ENCODE measurements around the gene IL15RA.

The IL15RA gene

DNA sequence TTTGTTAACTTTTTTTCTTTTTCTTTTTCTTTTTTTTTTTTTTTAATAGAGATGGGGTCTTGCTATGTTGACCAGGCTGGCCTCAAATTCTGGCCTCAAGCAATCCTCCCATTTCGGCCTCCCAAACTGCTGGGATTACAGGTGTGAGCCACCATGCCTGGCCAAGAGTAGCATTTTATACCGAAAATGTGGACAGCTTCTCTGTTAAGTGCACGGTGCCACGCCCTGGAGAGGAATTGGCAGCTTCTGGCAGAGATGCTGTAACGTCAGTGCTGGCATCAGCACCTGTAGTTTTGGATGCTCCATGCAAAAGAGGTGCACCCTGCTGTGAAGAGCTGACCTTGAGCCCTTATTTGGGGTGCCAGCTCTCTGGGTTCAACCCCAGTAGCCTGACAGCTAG lies 18.2 kb downstream of the IL15RA start:
- H3K4me2 ChIP-seq (ENCODE audit: low read length): no peak overlapping the region
- no peak overlapping the region for H3K27ac ChIP-seq (ENCODE audit: low read length)
- H3K36me3 ChIP-seq (replicated peaks; ENCODE audit: low read depth, low read length): peaks cover 16% of the 10 kb centered on the region
- no peaks in the 10 kb centered on the region for H4K20me1 ChIP-seq (ENCODE audit: insufficient read depth, low read length)
- H3K4me3 ChIP-seq (ENCODE audit: low read length): no peak overlapping the region
- H2AFZ ChIP-seq (ENCODE audit: low read depth, low read length): no peak overlapping the region
- H3K27me3 ChIP-seq (ENCODE audit: low read depth, low read length): no peaks in the 10 kb centered on the region
- no peaks in the 10 kb centered on the region for H3K79me2 ChIP-seq (ENCODE audit: low read length)
- TF ChIP-seq CTCF (IDR thresholded peaks at IDR 0.05; ENCODE audit: low read depth, low read length) (no peak), EZH2phosphoT487 (IDR thresholded peaks at IDR 0.05; ENCODE audit: low read depth) (no peak)
- H3K9ac ChIP-seq (ENCODE audit: low read length): no peak overlapping the region
- no peaks in the 10 kb centered on the region for H3K4me1 ChIP-seq (ENCODE audit: low read length)
- no peaks in the 10 kb centered on the region for H3K9me3 ChIP-seq (ENCODE audit: insufficient read depth, low read length)

GRCh38 chr10:5958675-5959074 lies 18.7 kb downstream of the IL15RA start:
- no peak overlapping the region for H3K27ac ChIP-seq (ENCODE audit: low read length)
- H3K4me1 ChIP-seq (ENCODE audit: low read length): no peaks in the 10 kb centered on the region
- no peaks in the 10 kb centered on the region for H3K27me3 ChIP-seq (ENCODE audit: low read depth, low read length)
- no peaks in the 10 kb centered on the region for H4K20me1 ChIP-seq (ENCODE audit: insufficient read depth, low read length)
- TF ChIP-seq EZH2phosphoT487 (IDR thresholded peaks at IDR 0.05; ENCODE audit: low read depth): no peak
- no peak for TF ChIP-seq CTCF (IDR thresholded peaks at IDR 0.05; ENCODE audit: low read depth, low read length)
- H3K9ac ChIP-seq (ENCODE audit: low read length): no peak overlapping the region
- H3K36me3 ChIP-seq (replicated peaks; ENCODE audit: low read depth, low read length): peaks cover 16% of the 10 kb centered on the region
- H3K4me2 ChIP-seq (ENCODE audit: low read length): no peak overlapping the region
- no peak overlapping the region for H2AFZ ChIP-seq (ENCODE audit: low read depth, low read length)
- H3K4me3 ChIP-seq (ENCODE audit: low read length): no peak overlapping the region
- H3K79me2 ChIP-seq (ENCODE audit: low read length): no peaks in the 10 kb centered on the region
- H3K9me3 ChIP-seq (ENCODE audit: insufficient read depth, low read length): no peaks in the 10 kb centered on the region

DNA sequence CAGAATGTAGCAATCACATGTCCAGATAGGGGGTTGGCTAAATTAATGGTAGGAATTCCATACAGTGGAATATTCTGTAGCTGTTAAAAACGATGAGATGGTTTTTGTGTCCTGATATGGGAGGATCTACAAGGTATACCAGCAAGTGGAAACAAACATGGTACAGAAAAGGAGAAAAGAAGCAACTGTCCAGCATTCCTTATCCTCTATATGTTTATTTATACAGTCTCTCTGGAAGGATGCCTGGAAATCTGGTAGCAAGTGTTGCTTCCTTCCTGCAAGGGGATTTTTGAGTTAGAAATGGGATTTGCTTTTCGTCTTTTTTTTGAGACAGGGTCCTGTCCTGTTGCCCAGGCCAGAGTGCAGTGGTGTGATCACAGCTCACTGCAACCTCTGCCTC lies 19.3 kb downstream of the IL15RA start:
- H3K27ac ChIP-seq (ENCODE audit: low read length): no peak overlapping the region
- H3K27me3 ChIP-seq (ENCODE audit: low read depth, low read length): no peaks in the 10 kb centered on the region
- peaks cover 16% of the 10 kb centered on the region for H3K36me3 ChIP-seq (replicated peaks; ENCODE audit: low read depth, low read length)
- no peak overlapping the region for H2AFZ ChIP-seq (ENCODE audit: low read depth, low read length)
- no peaks in the 10 kb centered on the region for H3K9me3 ChIP-seq (ENCODE audit: insufficient read depth, low read length)
- no peak overlapping the region for H3K4me2 ChIP-seq (ENCODE audit: low read length)
- no peaks in the 10 kb centered on the region for H3K79me2 ChIP-seq (ENCODE audit: low read length)
- H3K4me3 ChIP-seq (ENCODE audit: low read length): no peak overlapping the region
- H3K9ac ChIP-seq (ENCODE audit: low read length): no peak overlapping the region
- H4K20me1 ChIP-seq (ENCODE audit: insufficient read depth, low read length): no peaks in the 10 kb centered on the region
- no peaks in the 10 kb centered on the region for H3K4me1 ChIP-seq (ENCODE audit: low read length)
- TF ChIP-seq EZH2phosphoT487 (IDR thresholded peaks at IDR 0.05; ENCODE audit: low read depth) (no peak), CTCF (IDR thresholded peaks at IDR 0.05; ENCODE audit: low read depth, low read length) (no peak)

- TF ChIP-seq CTCF (IDR thresholded peaks at IDR 0.05; ENCODE audit: low read depth, low read length) (no peak), EZH2phosphoT487 (IDR thresholded peaks at IDR 0.05; ENCODE audit: low read depth) (no peak)
- H3K27ac ChIP-seq (ENCODE audit: low read length): no peak overlapping the region
- no peak overlapping the region for H3K9ac ChIP-seq (ENCODE audit: low read length)
- H3K4me3 ChIP-seq (ENCODE audit: low read length): no peak overlapping the region
- H3K9me3 ChIP-seq (ENCODE audit: insufficient read depth, low read length): no peaks in the 10 kb centered on the region
- no peak overlapping the region for H2AFZ ChIP-seq (ENCODE audit: low read depth, low read length)
- H3K4me2 ChIP-seq (ENCODE audit: low read length): no peak overlapping the region
- no peaks in the 10 kb centered on the region for H3K79me2 ChIP-seq (ENCODE audit: low read length)
- H4K20me1 ChIP-seq (ENCODE audit: insufficient read depth, low read length): no peaks in the 10 kb centered on the region
- H3K4me1 ChIP-seq (ENCODE audit: low read length): no peaks in the 10 kb centered on the region
- H3K36me3 ChIP-seq (replicated peaks; ENCODE audit: low read depth, low read length): peaks cover 10% of the 10 kb centered on the region
- no peaks in the 10 kb centered on the region for H3K27me3 ChIP-seq (ENCODE audit: low read depth, low read length)
Observed at GRCh38 chr10:5956146-5956936, 21.0 kb downstream of the IL15RA start.
